Measurements from ENCODE around the gene CA5B.
"Not testable (repeated sequence)": the region's sequence is repeated elsewhere in the genome, so short reads cannot be mapped to it uniquely, and the experiment has no call there.

The CA5B gene, protein sequence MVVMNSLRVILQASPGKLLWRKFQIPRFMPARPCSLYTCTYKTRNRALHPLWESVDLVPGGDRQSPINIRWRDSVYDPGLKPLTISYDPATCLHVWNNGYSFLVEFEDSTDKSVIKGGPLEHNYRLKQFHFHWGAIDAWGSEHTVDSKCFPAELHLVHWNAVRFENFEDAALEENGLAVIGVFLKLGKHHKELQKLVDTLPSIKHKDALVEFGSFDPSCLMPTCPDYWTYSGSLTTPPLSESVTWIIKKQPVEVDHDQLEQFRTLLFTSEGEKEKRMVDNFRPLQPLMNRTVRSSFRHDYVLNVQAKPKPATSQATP

DNA sequence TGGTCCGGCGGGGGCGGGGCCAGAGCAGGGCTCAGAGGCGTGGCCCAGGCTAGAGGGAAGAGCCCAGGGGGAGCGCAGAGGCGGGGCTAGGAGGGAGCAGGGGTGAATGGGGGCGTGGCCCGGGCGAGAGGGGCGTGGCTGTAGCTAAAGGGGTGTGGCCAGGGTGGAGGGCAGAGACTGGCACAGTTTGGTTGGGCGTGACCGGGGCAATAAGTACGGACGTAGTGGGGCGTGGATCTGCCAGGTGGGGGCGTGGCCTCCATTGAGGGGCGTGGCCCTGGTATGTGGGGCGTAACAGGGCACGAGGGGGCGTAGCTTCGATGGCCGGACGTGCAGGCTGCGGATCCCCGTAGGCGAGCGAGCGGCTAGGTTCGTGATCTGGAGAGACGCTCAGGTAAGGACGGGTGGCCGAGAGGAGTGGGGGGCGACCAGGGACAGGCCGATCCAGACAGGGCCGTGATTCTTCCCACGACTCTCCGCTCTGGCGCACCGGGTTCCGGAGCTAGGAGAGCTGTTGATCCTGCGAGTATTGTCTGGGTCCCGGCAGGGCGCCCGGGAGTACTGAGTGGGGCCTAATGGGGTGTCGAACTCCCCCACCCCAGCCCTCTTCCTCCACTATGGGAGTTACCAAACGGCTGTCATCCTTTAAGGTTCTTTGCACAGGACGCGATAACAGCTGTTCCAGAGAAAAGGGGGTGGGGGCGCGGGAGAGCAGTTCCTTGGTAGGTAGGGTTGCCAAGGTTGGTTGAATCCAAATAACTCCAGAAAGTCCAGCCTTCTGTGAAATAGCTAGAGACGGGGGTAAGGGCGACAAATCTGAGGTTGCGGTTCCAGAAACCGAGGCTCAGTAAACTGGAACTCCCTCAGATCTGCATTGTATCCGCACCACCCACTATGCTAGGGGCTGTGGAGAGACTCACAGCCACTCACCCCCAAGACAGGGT, at the start of gene CA5B:
CA5B (plus strand) TSS at position 312 of the 944 bp plus-strand sequence. CDS start 11,754 bp downstream, outside the sequence.
- peak; percentile 88 to 96 for DNase-seq (ENCODE audit: low read depth in 1 of 2, low spot score in 1 of 2)

DNA sequence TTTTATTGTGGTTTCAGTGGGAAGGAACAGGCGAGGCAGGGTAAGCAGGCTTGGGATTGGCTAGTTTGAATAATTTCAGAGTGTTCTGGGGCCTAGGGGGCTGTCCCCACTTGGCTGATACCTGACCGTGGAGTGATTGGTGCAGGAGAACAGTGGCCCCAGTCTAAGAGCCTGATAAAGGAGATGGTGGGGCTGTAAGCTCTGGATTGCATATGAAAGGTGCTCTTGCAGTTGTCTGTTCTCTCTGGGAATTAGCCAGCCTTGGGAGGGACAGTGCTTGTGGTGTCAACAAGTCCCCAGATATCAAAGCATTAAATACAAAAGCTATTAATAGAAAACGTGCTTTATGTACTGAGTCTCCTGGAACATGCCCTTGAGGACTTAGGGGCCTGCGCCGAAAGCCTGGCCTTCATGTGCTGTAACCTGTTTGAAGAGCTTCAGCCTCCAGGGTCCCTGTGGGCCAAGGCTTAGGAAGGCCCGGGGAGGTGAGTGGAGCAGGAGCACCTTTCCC, 43.1 kb upstream of the CA5B start:
- DNase-seq (ENCODE audit: low read depth in 1 of 2, low spot score in 1 of 2): no peak

DNA sequence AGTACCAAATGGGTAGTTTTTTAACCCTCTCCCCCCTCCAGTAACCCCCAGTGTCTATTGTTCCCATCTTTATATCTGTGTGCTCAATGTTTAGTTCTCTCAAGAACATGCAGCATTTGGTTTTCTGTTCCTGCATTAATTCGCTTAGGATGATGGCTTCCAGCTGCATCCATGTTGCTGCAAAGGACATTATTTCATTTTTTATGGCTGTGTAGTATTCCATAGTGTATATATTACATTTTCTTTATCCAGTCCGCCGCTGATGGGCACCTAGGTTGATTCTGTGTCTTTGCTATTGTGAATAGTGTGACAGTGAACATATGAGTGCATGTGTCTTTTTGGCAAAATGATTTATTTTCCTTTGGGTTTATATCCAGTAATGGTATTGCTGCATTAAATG, 41.6 kb upstream of the CA5B start:
- no peak for DNase-seq (ENCODE audit: low read depth in 1 of 2, low spot score in 1 of 2)

DNA sequence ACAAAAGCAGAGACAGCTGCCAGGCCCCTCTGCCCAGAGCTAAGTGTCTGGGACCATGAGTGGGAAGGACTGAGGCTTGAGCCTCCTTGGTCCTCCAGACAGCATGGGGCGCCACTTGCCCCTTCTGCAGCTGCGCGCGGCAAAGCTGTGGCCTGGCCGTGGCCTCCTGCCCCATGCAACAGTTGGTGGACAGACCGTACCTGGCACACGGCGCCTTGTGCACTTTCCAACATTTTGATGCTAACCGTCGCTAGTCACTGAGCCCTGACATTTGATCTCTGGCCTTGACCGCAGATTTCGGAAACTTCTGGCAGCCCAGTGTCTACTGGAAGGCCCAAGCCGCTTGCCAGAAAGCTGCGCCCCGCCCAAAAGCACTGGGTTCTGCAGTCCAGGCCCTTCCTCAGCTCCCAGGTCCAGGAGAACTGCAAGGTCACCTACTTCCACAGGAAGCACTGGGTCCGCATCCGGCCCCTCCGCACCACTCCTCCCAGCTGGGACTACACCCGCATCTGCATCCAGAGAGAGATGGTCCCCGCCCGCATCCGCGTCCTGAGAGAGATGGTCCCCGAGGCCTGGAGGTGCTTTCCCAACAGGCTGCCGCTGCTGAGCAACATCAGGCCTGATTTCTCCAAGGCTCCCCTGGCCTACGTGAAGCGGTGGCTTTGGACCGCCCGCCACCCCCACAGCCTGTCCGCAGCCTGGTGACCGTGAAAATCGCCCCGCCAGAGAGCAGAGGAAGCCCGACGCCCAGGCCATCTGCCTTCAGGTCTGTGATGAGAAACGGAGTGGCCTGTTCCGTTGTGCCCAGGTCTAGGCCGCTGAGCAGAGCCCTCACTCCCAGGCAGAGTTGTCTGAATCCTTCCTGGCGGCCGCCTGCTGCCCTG, 35.3 kb upstream of the CA5B start:
- DNase-seq (ENCODE audit: low read depth in 1 of 2, low spot score in 1 of 2): no peak

DNA sequence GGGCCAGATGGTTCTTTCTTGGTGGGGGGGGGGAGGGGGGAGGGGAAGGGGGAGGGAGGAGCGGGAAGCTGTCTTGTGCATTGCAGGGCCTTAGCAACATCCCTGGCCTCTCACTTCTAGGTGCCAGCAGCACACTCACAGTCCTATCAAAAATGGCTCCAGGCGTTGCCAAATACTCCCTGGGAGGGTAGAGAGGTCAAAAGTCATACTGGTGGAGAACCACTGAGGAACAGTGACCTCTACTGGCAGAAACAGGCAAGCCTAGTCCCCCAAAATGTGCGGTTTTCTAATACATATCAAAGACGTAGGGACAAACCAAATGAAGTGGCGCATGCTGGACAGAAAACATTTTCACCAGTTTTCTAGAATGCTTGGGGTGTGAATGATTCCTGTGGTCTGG, 34.3 kb upstream of the CA5B start:
- DNase-seq (ENCODE audit: low read depth in 1 of 2, low spot score in 1 of 2): not testable (repeated sequence)

DNA sequence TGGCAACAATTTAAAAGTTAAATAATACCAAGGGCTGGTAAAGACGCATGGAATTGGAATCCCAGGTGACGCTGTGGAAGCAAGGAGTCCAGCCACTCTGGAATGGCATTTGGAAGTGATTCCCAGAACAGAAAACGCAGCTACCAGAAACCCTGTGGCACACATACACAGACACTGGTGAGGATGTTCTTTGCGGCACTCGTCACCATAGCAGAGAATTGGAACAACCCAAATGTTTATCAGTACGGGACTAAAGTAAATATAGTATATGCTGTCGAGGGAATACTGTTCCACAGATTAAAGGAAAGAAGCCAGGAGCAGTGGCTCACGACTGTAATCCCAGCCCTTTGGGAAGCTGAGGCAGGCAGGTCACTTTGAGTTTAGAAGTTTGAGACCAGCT, 33.8 kb upstream of the CA5B start:
- DNase-seq (ENCODE audit: low read depth in 1 of 2, low spot score in 1 of 2): not testable (repeated sequence)

DNA sequence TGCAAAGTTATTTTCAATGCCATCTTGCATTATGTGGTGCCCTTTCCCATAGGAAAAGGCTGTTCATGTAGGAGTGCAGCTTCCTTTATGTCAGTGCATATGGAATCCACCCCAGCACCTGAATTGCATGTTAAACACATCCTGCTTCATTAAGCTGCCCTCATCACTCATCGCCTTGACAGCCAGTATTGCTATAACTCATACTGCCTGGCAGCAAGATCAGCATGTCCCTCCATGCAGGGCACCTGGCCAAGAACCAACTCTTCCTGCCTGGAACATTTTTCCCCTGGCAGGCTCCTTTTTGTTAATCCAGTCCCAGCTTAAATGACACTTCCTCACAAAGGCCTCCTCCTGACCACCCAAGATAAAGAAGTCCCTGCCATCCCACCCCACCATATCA, 23.5 kb upstream of the CA5B start:
- no peak for DNase-seq (ENCODE audit: low read depth in 1 of 2, low spot score in 1 of 2)

DNA sequence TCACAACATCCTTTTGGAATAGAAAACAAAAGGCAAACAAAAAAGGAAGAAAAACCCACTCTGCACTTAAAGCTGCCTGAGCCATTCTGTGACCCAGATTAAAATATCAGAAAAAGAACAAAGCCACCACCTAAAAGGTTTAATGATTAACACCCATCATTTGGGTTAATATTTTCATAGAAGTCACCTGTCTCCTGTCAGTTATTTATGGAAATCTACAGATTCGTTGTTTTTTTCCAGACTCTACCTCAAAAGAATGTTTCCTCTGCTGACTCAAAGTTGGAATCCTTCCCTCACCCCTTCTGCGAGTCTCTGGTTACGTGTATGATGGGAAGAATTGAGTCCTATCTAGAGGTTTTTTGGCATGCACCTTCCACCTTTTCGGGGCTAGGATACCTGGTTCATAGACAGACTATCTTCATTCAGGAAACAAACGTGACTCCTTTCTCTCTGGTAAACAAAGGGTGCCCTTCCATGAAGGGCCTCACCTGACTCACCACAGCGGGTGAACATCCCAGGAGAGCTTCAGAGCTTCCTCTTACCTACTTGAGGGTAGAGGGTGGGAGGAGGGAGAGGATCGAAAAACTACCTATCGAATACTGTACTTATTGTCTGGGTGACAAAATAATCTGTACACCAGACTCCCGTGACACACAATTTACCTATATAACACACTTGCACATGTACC, 19.6 kb upstream of the CA5B start:
- no peak for DNase-seq (ENCODE audit: low read depth in 1 of 2, low spot score in 1 of 2)

DNA sequence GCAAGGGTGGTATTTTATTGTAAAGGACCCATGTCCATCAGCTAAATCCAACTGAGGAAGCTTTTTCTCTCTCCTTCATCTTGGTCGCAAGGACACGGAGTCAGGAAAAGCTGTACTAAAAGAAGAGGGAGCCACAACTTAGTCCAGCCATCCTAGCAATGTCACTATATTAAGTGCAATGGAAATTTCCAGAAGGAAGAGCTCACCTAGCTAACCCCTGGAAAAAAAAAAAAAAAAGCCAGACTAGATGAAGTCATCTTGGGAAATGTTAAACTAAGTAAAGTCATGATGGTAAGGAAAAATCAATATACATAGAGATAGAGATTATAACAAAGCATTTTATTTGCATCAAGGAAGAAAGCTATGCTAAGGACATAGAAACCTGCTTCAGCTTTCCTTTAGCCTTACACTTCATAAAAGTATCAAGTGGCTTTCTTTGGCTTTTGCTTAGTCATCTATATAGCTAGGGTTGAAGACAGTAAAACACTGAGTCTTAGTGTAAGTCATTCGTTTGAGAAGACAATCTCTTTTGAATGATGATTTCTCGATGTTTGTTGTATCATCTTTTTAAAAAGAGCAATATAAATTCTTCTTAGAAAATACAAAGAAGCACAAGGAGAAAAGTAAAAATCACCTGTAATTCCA, 18.6 kb upstream of the CA5B start:
- DNase-seq (ENCODE audit: low read depth in 1 of 2, low spot score in 1 of 2): no peak

DNA sequence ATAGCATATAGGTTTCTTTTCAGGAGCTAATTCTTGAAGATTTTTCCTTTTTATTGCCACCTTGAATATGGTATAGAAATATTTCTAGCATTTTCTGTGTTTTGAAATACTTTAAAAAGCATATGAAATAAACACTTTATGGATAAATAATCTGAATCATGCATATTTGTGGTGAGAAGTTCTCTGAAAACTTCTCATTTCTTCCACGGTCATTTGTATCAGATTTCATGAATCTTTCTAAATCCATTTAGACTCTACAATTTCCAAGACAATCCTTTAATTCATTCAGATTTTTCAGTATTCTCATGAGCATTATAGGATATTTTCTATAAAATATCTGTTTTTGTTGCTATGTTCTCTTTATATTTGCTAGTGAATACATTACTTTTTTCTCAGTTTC, 16.2 kb upstream of the CA5B start:
- no peak for DNase-seq (ENCODE audit: low read depth in 1 of 2, low spot score in 1 of 2)

DNA sequence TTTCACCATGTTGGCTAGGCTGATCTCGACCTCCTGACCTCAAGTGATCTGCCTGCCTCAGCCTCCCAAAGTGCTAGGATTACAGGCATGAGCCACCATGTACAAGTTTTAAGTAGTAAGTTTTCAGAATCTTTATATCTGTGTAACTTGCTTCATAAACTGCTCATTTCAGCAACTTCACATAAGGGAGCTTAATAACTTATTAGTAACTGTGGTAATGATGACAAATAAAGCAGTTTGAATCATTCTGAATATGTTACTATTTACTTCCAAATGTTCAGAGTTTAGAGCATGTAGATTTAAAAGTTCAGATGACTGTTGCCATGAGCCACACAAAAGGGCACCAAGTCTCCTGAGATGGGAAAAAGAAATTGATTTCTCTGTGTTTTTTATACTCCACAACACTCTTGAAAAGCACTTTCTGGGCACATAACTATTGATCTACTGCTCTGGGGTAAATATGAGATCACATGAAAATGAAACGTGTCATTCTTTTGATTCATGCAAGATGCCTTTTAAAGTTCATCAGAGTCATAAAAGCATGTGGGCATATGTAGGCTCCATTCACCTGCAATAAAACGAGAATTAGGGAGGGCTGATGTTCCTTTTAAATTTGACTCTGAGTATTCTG, 14.1 kb upstream of the CA5B start:
- no peak for DNase-seq (ENCODE audit: low read depth in 1 of 2, low spot score in 1 of 2)

DNA sequence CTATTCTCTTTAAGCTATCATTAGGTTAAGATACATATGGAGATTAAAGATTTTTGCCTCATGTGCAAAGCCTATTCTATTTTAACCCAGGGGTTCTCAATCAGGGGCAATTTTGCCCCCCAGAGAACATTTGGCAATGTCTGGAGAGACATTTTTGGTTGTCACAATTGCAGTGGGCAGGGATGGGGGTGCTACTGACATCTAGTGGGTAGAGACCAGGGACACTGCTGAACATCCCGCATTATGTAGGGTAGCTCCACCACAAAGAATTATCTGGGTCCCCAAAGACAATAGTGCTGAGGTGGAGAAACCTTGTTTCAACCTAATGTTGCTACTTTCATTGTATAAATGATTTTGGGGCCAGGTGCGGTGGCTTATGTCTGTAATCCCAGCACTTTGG, 13.2 kb upstream of the CA5B start:
- DNase-seq (ENCODE audit: low read depth in 1 of 2, low spot score in 1 of 2): no peak

DNA sequence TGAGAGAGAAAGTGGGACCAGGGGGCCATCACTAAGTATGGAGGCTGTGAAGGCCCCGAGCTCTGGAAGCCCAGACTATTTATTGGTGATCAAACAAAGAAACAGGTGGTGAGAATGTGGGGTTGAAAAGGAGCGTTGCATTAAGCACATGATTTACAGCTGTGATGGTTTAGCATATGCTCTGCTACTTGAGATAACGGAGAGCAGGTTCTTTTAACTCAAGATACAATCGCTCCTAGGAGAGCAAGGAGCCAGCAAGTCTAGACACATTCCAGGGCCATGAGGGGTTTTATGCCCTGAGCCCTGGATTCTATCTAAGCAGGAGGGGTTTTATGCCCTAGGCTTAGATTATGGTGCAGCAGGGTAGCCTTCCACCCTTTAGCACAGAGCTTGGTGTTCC, 6.7 kb upstream of the CA5B start:
- DNase-seq (ENCODE audit: low read depth in 1 of 2, low spot score in 1 of 2): not testable (repeated sequence)

DNA sequence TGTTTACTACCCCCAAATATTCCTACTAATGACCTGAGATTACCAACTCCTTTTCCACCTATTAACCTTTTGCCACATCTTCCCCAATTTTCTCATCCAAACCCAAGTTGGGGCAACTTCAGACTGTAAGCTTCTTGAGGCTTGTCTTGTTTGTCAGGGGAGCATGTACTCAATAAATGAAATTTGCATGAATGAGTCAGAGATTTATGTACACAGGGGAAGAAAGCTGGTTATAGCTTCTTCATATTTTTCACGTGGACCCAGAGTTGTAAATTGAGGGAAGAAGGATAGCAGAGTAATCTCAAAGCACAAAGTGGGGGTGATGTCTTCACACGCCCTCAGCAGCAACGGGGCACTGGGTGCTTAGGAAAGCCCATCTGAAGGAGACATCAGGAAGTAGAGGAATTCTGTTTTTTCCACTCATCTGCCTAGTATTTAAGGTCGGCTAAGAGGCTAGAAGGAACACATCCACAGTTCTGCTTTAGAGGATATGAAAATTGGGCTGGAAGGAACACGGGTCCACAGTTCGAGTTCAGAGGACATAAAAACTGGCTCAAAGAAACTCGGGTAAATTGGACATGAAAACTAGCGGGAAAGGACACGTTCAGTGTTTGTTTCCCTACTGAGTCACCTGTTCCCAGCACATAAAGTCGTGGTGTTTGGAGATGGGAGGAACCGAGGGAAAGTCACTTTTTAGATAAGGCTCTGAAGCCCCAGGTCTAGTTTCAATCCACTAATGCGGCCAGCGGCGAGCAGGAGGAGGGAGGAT, 696 bp upstream of the CA5B start:
- no peak for DNase-seq (ENCODE audit: low read depth in 1 of 2, low spot score in 1 of 2)

DNA sequence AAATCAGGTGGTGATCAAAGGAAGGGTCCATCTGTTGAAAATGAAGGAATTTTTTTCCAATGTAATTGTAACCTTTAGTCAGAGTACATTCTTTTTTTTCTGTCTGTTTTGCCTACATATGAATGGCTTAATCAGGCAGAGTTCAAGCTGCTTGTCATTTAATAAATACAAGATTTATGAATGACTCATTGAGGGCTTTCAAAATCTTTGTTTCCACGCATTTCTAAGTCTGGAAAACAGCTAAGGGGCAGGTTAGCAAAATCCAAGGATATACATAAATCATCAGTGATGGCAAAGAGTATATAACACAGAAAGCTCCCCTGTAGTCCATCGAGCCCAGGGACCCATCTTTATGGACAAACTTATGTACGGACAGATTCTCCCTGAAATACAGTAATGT, 1.8 kb downstream of the CA5B start:
- DNase-seq (ENCODE audit: low read depth in 1 of 2, low spot score in 1 of 2): no peak

DNA sequence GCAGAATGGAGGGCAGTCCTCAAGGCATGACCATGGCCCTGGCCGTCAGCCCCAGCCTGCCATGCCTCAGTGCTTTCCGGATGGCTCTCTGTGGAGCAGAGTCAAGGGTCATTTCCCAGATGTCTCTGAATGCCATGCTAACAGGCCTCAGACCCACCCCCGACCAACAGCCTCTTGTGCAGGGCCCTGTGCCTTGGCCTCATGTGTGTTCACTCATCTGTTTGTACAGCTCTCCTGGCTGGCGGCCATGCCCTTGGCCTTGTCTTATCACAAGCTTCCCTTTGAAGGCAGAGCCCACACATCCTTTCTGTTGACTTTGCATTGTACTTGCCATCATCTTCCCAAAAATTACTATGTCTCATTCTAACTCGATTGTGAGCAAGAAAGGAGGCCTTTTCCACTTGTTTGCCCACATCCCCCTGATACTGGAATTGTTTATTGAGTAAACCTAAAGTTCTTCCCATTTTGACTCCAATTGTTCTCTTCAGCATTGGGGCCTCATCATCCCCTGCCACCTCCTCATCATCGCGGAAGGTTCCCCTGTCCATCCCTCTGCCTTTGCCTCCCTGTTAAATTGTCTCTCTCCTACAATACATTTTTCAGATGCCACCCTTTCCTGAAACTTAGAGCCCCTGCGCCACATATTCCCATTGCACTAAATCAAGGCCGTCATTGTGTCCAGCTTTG, 6.3 kb downstream of the CA5B start:
- no peak for DNase-seq (ENCODE audit: low read depth in 1 of 2, low spot score in 1 of 2)

DNA sequence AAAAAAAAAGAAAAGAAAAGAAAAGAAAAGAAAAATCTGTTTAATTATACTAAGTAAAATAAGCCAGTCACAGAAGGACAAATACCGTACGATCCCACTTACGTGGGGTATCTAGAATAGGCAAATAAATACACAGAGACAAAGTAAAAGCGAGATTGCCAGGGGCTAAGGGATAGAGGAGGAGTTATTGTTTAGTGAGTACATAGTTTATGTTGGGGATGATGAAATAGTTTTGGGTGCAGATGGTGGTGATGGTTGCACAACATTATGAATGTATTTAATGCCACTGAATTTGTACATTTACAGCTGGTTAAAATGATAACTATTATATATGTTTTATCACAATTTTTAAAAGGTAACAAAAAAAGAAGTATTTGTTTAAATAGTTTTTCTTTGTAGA, 7.1 kb downstream of the CA5B start:
- DNase-seq (ENCODE audit: low read depth in 1 of 2, low spot score in 1 of 2): no peak

DNA sequence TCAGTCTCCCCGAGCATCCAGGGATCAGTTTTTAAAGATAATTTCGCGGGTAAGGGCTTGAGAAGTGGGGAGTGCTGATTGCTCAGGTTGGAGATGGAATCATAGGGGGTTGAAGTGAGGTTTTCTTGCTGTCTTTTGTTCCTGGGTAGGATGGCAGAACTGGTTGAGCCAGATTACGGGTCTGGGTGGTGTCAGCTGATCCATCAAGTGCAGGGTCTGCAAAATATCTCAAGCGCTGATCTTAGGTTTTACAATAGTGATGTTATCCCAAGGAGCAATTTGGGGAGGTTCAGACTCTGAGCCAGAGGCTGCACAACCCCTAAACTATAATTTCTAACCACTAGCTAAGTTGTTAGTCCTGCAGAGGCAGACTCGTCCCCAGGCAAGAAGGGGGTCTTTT, 8.6 kb downstream of the CA5B start:
- DNase-seq (ENCODE audit: low read depth in 1 of 2, low spot score in 1 of 2): not testable (repeated sequence)
